Vagina (tissue), 2 donors: ENCODE results near the gene BRMS1. TPM values are rescaled to one million over a fixed set of nuclear protein-coding genes. Genes with fewer than 3 reads are reported as not detected.
A peak's percentile ranks its signal among the peaks of the same experiment; 100 is the strongest.

Experiments used
- DNase-seq, 2 donors: peaks; one replicate each; pipeline ENCODE4 v3.0.0-alpha.2; 2017; ENCODE audit errors: extremely low spot score in 2 of 2
- H3K27ac ChIP-seq: fragments of 200-600 bp; sonication (generic); one replicate; pipeline ENCODE4 v1.5.1; 2019
- H3K27me3 ChIP-seq: fragments of 200-600 bp; sonication (generic); one replicate; pipeline ENCODE4 v1.5.1; 2019
- H3K36me3 ChIP-seq, 2 donors: fragments of 200-600 bp; sonication (generic); one replicate each; pipeline ENCODE4 v1.5.1; 2017 to 2019
- H3K4me1 ChIP-seq: fragments of 200-600 bp; sonication (generic); one replicate; pipeline ENCODE4 v1.5.1; 2019
- H3K4me3 ChIP-seq, 2 donors: fragments of 200-600 bp; sonication (generic); 1 replicate in 1 of 2; 2 replicates in 1 of 2; pipeline ENCODE4 v1.5.1; 2016 to 2019
- H3K9me3 ChIP-seq: fragments of 200-600 bp; sonication (generic); one replicate; pipeline ENCODE4 v1.5.1; 2019
- CTCF ChIP-seq, 3 experiments: fragments of 450-650 bp in 2 of 3; fragments of 200-600 bp in 1 of 3; sonication (generic) in 1 of 3; IDR thresholded peaks; one replicate each; pipeline ENCODE4 v1.5.1; 2017 to 2019; ENCODE audit warnings: antibody characterized with exemption in 3 of 3, mild to moderate bottlenecking in 2 of 3, moderate library complexity in 2 of 3
- POLR2A ChIP-seq, 2 donors: fragments of 450-650 bp; IDR thresholded peaks; one replicate each; pipeline ENCODE4 v1.6.1; 2017; ENCODE audit warnings: antibody characterized with exemption in 2 of 2, mild to moderate bottlenecking in 2 of 2, moderate library complexity in 2 of 2
- POLR2AphosphoS5 ChIP-seq, 2 donors: sonication (generic); formaldehyde crosslinking; IDR thresholded peaks; one replicate each; pipeline ENCODE4 v1.9.0; 2017; ENCODE audit warnings: antibody characterized with exemption in 2 of 2, mild to moderate bottlenecking in 2 of 2, low read depth in 1 of 2; ENCODE audit not compliant: insufficient read depth in 1 of 2
- intact Hi-C: fragments of 100-400 bp; cut with DNase I; formaldehyde crosslinking; loops from one replicate; pipeline ENCODE4 v1.15.1; 2023
- total RNA-seq: library from RNA; depleted of rRNA; stranded (reverse); fragments of >200 nt; gene quantifications from one replicate; pipeline ENCODE4 v1.2.3, GENCODE V29; 2016

Gene BRMS1
- total RNA-seq, 1 donor from 2014 or later = 37.1 TPM

GRCh38 chr11:66317723-66318599 is 26.9 kb downstream of the BRMS1 start:
- no peak for TF ChIP-seq CTCF (IDR thresholded peaks at IDR 0.05)
- peak; percentile 60 to 63 for TF ChIP-seq POLR2AphosphoS5 (IDR thresholded peaks at IDR 0.05; ENCODE audit: insufficient read depth in 1 of 2, low read depth in 1 of 2)
- Histone ChIP-seq H3K9me3 (no peaks in the 10 kb centered on the region), H3K36me3 (no peaks in the 10 kb centered on the region), H3K4me1 (peaks cover 80% of the 10 kb centered on the region), H3K27me3 (no peaks in the 10 kb centered on the region), H3K4me3 (peak overlapping the region; percentile 58 to 68), H3K27ac (peak overlapping the region; percentile 85)
- intact Hi-C loops = no loop called here
- DNase-seq = peak in 1 of 2 donors; percentile 96

GRCh38 chr11:66317322-66317722 is 27.6 kb downstream of the BRMS1 start:
- Histone ChIP-seq H3K4me1 (peaks cover 74% of the 10 kb centered on the region), H3K9me3 (no peaks in the 10 kb centered on the region), H3K27ac (peak overlapping the region; percentile 85), H3K4me3 (peak overlapping the region; percentile 58 to 68), H3K27me3 (no peaks in the 10 kb centered on the region), H3K36me3 (no peaks in the 10 kb centered on the region)
- intact Hi-C loops = no loop called here
- TF ChIP-seq POLR2AphosphoS5 (IDR thresholded peaks at IDR 0.05; ENCODE audit: insufficient read depth in 1 of 2, low read depth in 1 of 2) (no peak), POLR2A (IDR thresholded peaks at IDR 0.05) (no peak), CTCF (IDR thresholded peaks at IDR 0.05) (no peak)
- no peak for DNase-seq

- H3K4me3 ChIP-seq = peak within 1 kb of the TSS; percentile 58 to 68
- H3K4me1 ChIP-seq = peaks cover 70% of the 10 kb centered on the region
- no peaks in the 10 kb centered on the region for H3K36me3 ChIP-seq
- TF ChIP-seq POLR2AphosphoS5 (IDR thresholded peaks at IDR 0.05; ENCODE audit: insufficient read depth in 1 of 2, low read depth in 1 of 2) (peak in 1 of 2 donors; percentile 61), CTCF (IDR thresholded peaks at IDR 0.05) (no peak), POLR2A (IDR thresholded peaks at IDR 0.05) (peak in 1 of 2 donors; percentile 88)
- H3K27me3 ChIP-seq = no peaks in the 10 kb centered on the region
- H3K27ac ChIP-seq = peak within 1 kb of the TSS; percentile 85
- no peak for DNase-seq
- intact Hi-C loops = no loop called here
- no peaks in the 10 kb centered on the region for H3K9me3 ChIP-seq
Observed at GRCh38 chr11:66316849-66317251, 28.1 kb downstream of the BRMS1 start, which contains the start of gene CD248. Gene CD248 (minus strand): TSS chr11:66317044. CDS start chr11:66317027, 17 bp downstream.

- Histone ChIP-seq H3K4me1 (peaks cover 66% of the 10 kb centered on the region), H3K27me3 (no peaks in the 10 kb centered on the region), H3K36me3 (no peaks in the 10 kb centered on the region), H3K9me3 (no peaks in the 10 kb centered on the region), H3K4me3 (peak overlapping the region; percentile 58 to 68), H3K27ac (peak overlapping the region; percentile 85)
- DNase-seq = no peak
- intact Hi-C loops = no loop called here
- no peak for TF ChIP-seq POLR2A (IDR thresholded peaks at IDR 0.05)
- peak in 1 of 2 donors; percentile 53 for TF ChIP-seq POLR2AphosphoS5 (IDR thresholded peaks at IDR 0.05; ENCODE audit: insufficient read depth in 1 of 2, low read depth in 1 of 2)
Observed at GRCh38 chr11:66315921-66316811, 28.7 kb downstream of the BRMS1 start.

GRCh38 chr11:66315498-66315885 is 29.4 kb downstream of the BRMS1 start:
- H3K9me3 ChIP-seq = no peaks in the 10 kb centered on the region
- H3K4me3 ChIP-seq = peak overlapping the region; percentile 58 to 68
- intact Hi-C loops = no loop called here
- TF ChIP-seq POLR2AphosphoS5 (IDR thresholded peaks at IDR 0.05; ENCODE audit: insufficient read depth in 1 of 2, low read depth in 1 of 2) (no peak), POLR2A (IDR thresholded peaks at IDR 0.05) (no peak), CTCF (IDR thresholded peaks at IDR 0.05) (no peak)
- H3K36me3 ChIP-seq = no peaks in the 10 kb centered on the region
- H3K4me1 ChIP-seq = peaks cover 66% of the 10 kb centered on the region
- DNase-seq = no peak
- no peaks in the 10 kb centered on the region for H3K27me3 ChIP-seq
- H3K27ac ChIP-seq = peak overlapping the region; percentile 85
